ENCODE data around the gene ARHGEF10L. TPM values are rescaled to one million over a fixed set of nuclear protein-coding genes. Genes with fewer than 3 reads are reported as not detected.

Gene ARHGEF10L
- total RNA-seq, 1 experiment from 2014 or later: 3.3 TPM

GRCh38 chr1:17561561-17561985, 22.1 kb downstream of the ARHGEF10L start:
- ChIA-PET CTCF (no interaction called here), POLR2A (ENCODE audit: low non-redundant PET) (no interaction called here)
- no TSS peak for BruUV-seq (replicated peaks)
- DNase-seq (ENCODE audit: low spot score): no peak
- Histone ChIP-seq H3K36me3 (ENCODE audit: insufficient read depth, low read length, poor library complexity, severe bottlenecking) (no peaks in the 10 kb centered on the region), H3K4me3 (ENCODE audit: low read depth, low read length, poor library complexity, severe bottlenecking) (no peak overlapping the region), H3K4me1 (ENCODE audit: insufficient read depth, low read length, poor library complexity, severe bottlenecking) (no peaks in the 10 kb centered on the region), H3K9me3 (ENCODE audit: low read depth, low read length, poor library complexity, severe bottlenecking) (no peaks in the 10 kb centered on the region), H3K27me3 (replicated peaks; ENCODE audit: insufficient read depth, low read depth, low read length, poor library complexity) (no peaks in the 10 kb centered on the region), H3K27ac (ENCODE audit: low read depth, low read length, poor library complexity, severe bottlenecking) (no peak overlapping the region)
- intact Hi-C loops (cut with micrococcal nuclease; ENCODE audit: unreplicated experiment): no loop called here
- no peak for TF ChIP-seq EZH2 (IDR thresholded peaks at IDR 0.05; ENCODE audit: borderline replicate concordance, low read depth, low read length, poor library complexity, severe bottlenecking)
- no peak for TF ChIP-seq CTCF (conservative IDR thresholded peaks at IDR 0.05; ENCODE audit: low read depth, low read length)

- no TSS peak for BruUV-seq (replicated peaks)
- CTCF ChIA-PET: no interaction called here
- no peak overlapping the region for H3K4me3 ChIP-seq (ENCODE audit: low read depth, low read length, poor library complexity, severe bottlenecking)
- no peaks in the 10 kb centered on the region for H3K4me1 ChIP-seq (ENCODE audit: insufficient read depth, low read length, poor library complexity, severe bottlenecking)
- no peak for DNase-seq (ENCODE audit: low spot score)
- POLR2A ChIA-PET (ENCODE audit: low non-redundant PET): no interaction called here
- intact Hi-C loops (cut with micrococcal nuclease; ENCODE audit: unreplicated experiment): no loop called here
- TF ChIP-seq EZH2 (IDR thresholded peaks at IDR 0.05; ENCODE audit: borderline replicate concordance, low read depth, low read length, poor library complexity, severe bottlenecking): no peak
- TF ChIP-seq CTCF (conservative IDR thresholded peaks at IDR 0.05; ENCODE audit: low read depth, low read length): no peak
- H3K27ac ChIP-seq (ENCODE audit: low read depth, low read length, poor library complexity, severe bottlenecking): no peak overlapping the region
- no peaks in the 10 kb centered on the region for H3K9me3 ChIP-seq (ENCODE audit: low read depth, low read length, poor library complexity, severe bottlenecking)
- H3K36me3 ChIP-seq (ENCODE audit: insufficient read depth, low read length, poor library complexity, severe bottlenecking): no peaks in the 10 kb centered on the region
- no peaks in the 10 kb centered on the region for H3K27me3 ChIP-seq (replicated peaks; ENCODE audit: insufficient read depth, low read depth, low read length, poor library complexity)
Measured at GRCh38 chr1:17562375-17562774, 22.9 kb downstream of the ARHGEF10L start.

GRCh38 chr1:17563494-17564281, 24.2 kb downstream of the ARHGEF10L start:
- no peaks in the 10 kb centered on the region for H3K4me1 ChIP-seq (ENCODE audit: insufficient read depth, low read length, poor library complexity, severe bottlenecking)
- H3K36me3 ChIP-seq (ENCODE audit: insufficient read depth, low read length, poor library complexity, severe bottlenecking): no peaks in the 10 kb centered on the region
- ChIA-PET POLR2A (ENCODE audit: low non-redundant PET) (no interaction called here), CTCF (no interaction called here)
- no peaks in the 10 kb centered on the region for H3K27me3 ChIP-seq (replicated peaks; ENCODE audit: insufficient read depth, low read depth, low read length, poor library complexity)
- H3K27ac ChIP-seq (ENCODE audit: low read depth, low read length, poor library complexity, severe bottlenecking): no peak overlapping the region
- no TSS peak for BruUV-seq (replicated peaks)
- no peak for DNase-seq (ENCODE audit: low spot score)
- intact Hi-C loops (cut with micrococcal nuclease; ENCODE audit: unreplicated experiment): no loop called here
- TF ChIP-seq EZH2 (IDR thresholded peaks at IDR 0.05; ENCODE audit: borderline replicate concordance, low read depth, low read length, poor library complexity, severe bottlenecking) (no peak), CTCF (conservative IDR thresholded peaks at IDR 0.05; ENCODE audit: low read depth, low read length) (no peak)
- no peak overlapping the region for H3K4me3 ChIP-seq (ENCODE audit: low read depth, low read length, poor library complexity, severe bottlenecking)
- no peaks in the 10 kb centered on the region for H3K9me3 ChIP-seq (ENCODE audit: low read depth, low read length, poor library complexity, severe bottlenecking)
